Measurements from ENCODE around the gene EHMT1. TPM values are rescaled to one million over a fixed set of nuclear protein-coding genes. Genes with fewer than 3 reads are reported as not detected.

EHMT1 gene
- total and polyA plus RNA-seq, 10 of the 15 experiments (the other 5 are each of a cell fraction or from before 2014, with no cell fraction given) = 2.9 to 100 (median 48.1) TPM

DNA sequence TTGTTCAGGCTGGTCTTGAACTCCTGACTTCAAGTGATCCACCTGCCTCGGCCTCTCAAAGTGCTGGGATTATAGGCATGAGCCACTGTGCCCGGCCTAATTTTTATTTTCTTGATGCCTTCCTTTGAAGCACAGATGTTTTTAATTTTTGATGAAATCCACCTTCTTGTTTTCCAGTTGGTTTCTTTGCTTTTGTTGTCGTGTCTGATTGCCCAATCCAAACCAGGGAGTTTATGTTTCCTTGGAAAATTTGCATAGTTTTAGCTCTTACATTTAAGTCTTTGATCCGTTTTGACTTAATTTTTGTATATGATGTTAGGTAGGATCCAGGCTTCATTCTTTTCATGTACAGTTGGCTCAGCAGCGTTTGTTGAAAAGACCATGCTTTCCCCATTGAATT lies 15.2 kb downstream of the EHMT1 start:
- H3K79me2 ChIP-seq (ENCODE audit: control insufficient read depth, insufficient read depth, low read length) = peaks cover 73% of the 10 kb centered on the region
- no peaks in the 10 kb centered on the region; a peak in 2 of 4 replicates for H3K36me3 ChIP-seq (ENCODE audit: control insufficient read depth in 2 of 2, insufficient read depth in 2 of 2, low read length in 1 of 2)
- ATAC-seq = no peak
- intact Hi-C loops (cut with micrococcal nuclease; ENCODE audit: unreplicated experiment) = no loop called here
- no peak overlapping the region for H3K4me2 ChIP-seq (ENCODE audit: control insufficient read depth, insufficient read depth)
- no peaks in the 10 kb centered on the region for H4K20me1 ChIP-seq (ENCODE audit: control insufficient read depth, insufficient read depth)
- POLR2A ChIA-PET = no interaction called here
- no peak for FAIRE-seq
- DNase-seq (ENCODE audit: low read depth, low spot score) = no peak
- WGBS (ENCODE audit: insufficient coverage, insufficient replicate concordance, low lambda C conversion rate, missing lambda C conversion rate) = 89% methylated on average over 5 of the region's 5 CpGs
- SMC1A ChIA-PET (ENCODE audit: uncharacterized antibody, unreplicated experiment) = no interaction called here
- BruUV-seq (replicated peaks) = no TSS peak
- no peaks in the 10 kb centered on the region for H3K27me3 ChIP-seq (replicated peaks in 1 of 2; ENCODE audit: control insufficient read depth in 2 of 2, insufficient read depth in 2 of 2, low read length in 1 of 2)
- no peak overlapping the region for H3K27ac ChIP-seq (ENCODE audit: control insufficient read depth, insufficient read depth)
- H3K4me3 ChIP-seq = no peak overlapping the region
- H3K9ac ChIP-seq (ENCODE audit: control insufficient read depth, insufficient read depth, low read length) = no peak overlapping the region
- H3K9me3 ChIP-seq (replicated peaks; ENCODE audit: control insufficient read depth, insufficient read depth, low read length) = no peaks in the 10 kb centered on the region
- peaks cover 16% of the 10 kb centered on the region for H3K4me1 ChIP-seq (ENCODE audit: control insufficient read depth, insufficient read depth, low read length)
- no peak for TF ChIP-seq HDAC6 (IDR thresholded peaks at IDR 0.05; ENCODE audit: unreplicated experiment)
- no peak for TF ChIP-seq MYB (IDR thresholded peaks at IDR 0.05; ENCODE audit: borderline replicate concordance, low read depth, low read length)
- in situ Hi-C loops (cut with MboI) = no loop called here
- H2AFZ ChIP-seq (ENCODE audit: control insufficient read depth, low read depth, low read length) = no peak overlapping the region
- CTCF ChIA-PET = no interaction called here
- RAD21 ChIA-PET (ENCODE audit: unreplicated experiment) = no interaction called here

DNA sequence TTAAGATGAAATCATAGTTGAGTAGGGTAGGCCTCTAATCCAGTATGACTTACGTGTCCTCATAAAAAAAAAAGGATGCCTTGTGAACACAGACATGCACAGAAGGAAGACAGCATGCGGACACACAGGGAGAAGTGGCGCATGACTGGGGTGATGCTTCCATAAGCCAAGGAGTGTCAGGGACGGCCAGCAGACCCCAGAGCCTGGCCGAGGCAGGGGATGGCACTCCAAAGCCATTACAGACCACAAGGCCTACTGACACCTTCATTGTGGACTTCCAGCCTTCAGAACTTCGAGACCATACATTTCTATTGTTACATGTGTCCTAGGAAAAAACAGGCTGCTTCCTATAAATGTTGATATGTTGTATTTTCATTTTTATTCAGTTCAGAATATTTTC lies 19.9 kb downstream of the EHMT1 start:
- no peaks in the 10 kb centered on the region for H3K27me3 ChIP-seq (replicated peaks in 1 of 2; ENCODE audit: control insufficient read depth in 2 of 2, insufficient read depth in 2 of 2, low read length in 1 of 2)
- peak overlapping the region; percentile 56 for H3K27ac ChIP-seq (ENCODE audit: control insufficient read depth, insufficient read depth)
- H3K4me1 ChIP-seq (ENCODE audit: control insufficient read depth, insufficient read depth, low read length) = peaks cover 4% of the 10 kb centered on the region; the same call in 1 of the 2 replicates
- RAD21 ChIA-PET (ENCODE audit: unreplicated experiment) = no interaction called here
- no peaks in the 10 kb centered on the region for H4K20me1 ChIP-seq (ENCODE audit: control insufficient read depth, insufficient read depth)
- intact Hi-C loops (cut with micrococcal nuclease; ENCODE audit: unreplicated experiment) = no loop called here
- 67% methylated on average over 6 of the region's 6 CpGs for WGBS (ENCODE audit: insufficient coverage, insufficient replicate concordance, low lambda C conversion rate, missing lambda C conversion rate)
- POLR2A ChIA-PET = no interaction called here
- BruUV-seq (replicated peaks) = no TSS peak
- TF ChIP-seq, protein P1, sequence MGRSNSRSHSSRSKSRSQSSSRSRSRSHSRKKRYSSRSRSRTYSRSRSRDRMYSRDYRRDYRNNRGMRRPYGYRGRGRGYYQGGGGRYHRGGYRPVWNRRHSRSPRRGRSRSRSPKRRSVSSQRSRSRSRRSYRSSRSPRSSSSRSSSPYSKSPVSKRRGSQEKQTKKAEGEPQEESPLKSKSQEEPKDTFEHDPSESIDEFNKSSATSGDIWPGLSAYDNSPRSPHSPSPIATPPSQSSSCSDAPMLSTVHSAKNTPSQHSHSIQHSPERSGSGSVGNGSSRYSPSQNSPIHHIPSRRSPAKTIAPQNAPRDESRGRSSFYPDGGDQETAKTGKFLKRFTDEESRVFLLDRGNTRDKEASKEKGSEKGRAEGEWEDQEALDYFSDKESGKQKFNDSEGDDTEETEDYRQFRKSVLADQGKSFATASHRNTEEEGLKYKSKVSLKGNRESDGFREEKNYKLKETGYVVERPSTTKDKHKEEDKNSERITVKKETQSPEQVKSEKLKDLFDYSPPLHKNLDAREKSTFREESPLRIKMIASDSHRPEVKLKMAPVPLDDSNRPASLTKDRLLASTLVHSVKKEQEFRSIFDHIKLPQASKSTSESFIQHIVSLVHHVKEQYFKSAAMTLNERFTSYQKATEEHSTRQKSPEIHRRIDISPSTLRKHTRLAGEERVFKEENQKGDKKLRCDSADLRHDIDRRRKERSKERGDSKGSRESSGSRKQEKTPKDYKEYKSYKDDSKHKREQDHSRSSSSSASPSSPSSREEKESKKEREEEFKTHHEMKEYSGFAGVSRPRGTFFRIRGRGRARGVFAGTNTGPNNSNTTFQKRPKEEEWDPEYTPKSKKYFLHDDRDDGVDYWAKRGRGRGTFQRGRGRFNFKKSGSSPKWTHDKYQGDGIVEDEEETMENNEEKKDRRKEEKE (IDR thresholded peaks at IDR 0.05) = no peak
- no peak for TF ChIP-seq EP300 (IDR thresholded peaks at IDR 0.05; ENCODE audit: borderline replicate concordance in 1 of 2, control insufficient read depth in 1 of 2, low read depth in 2 of 2, low read length in 2 of 2)
- CTCF ChIA-PET = interaction anchor here (1.6 kb wide), 1 partner anchor 10 kb away, joined by 6 read pairs; no protein-coding TSS in a partner anchor
- SMC1A ChIA-PET (ENCODE audit: uncharacterized antibody, unreplicated experiment) = interaction anchor here (1.7 kb wide), 1 partner anchor 18 kb away, joined by 3 read pairs; no protein-coding TSS in a partner anchor
- FAIRE-seq (peak; percentile 81), ATAC-seq (peak; percentile 25; the same call in 1 of the 3 replicates), DNase-seq (ENCODE audit: low read depth, low spot score) (no peak)
- peaks cover 1 to 3% of the 10 kb centered on the region in 2 experiments; a peak in 3 of 4 replicates for H3K36me3 ChIP-seq (ENCODE audit: control insufficient read depth in 2 of 2, insufficient read depth in 2 of 2, low read length in 1 of 2)
- peak overlapping the region; percentile 75 for H3K4me2 ChIP-seq (ENCODE audit: control insufficient read depth, insufficient read depth)
- in situ Hi-C loops (cut with MboI) = no loop called here
- no peak overlapping the region for H2AFZ ChIP-seq (ENCODE audit: control insufficient read depth, low read depth, low read length)
- peak overlapping the region; percentile 51 for H3K4me3 ChIP-seq
- H3K9me3 ChIP-seq (replicated peaks; ENCODE audit: control insufficient read depth, insufficient read depth, low read length) = no peaks in the 10 kb centered on the region
- peaks cover 66% of the 10 kb centered on the region for H3K79me2 ChIP-seq (ENCODE audit: control insufficient read depth, insufficient read depth, low read length)
- H3K9ac ChIP-seq (ENCODE audit: control insufficient read depth, insufficient read depth, low read length) = peak overlapping the region; percentile 36

All from GM12878 (cell line).